Smooth muscle cell (in vitro differentiated cells): ENCODE measurements around the gene RELCH. TPM values are rescaled to one million over a fixed set of nuclear protein-coding genes. Genes with fewer than 3 reads are reported as not detected.

ENCODE experiments used
- DNase-seq: peaks from one replicate; lab custom pipeline; 2025; ENCODE audit not compliant: unreplicated experiment; lab: John Stamatoyannopoulos, UW
- H2AFZ ChIP-seq: fragments of 200-600 bp; sonication (generic); 2 replicates; pipeline ENCODE4 v1.6.0; 2016; ENCODE audit warnings: antibody characterized with exemption, low read depth, mild to moderate bottlenecking
- H3F3A ChIP-seq: fragments of 200-600 bp; sonication (generic); 2 replicates; pipeline ENCODE4 v1.6.0; 2017; ENCODE audit warnings: antibody characterized with exemption, low read depth
- H3K27ac ChIP-seq: fragments of 200-600 bp; sonication (generic); 2 replicates; pipeline ENCODE4 v1.5.1; 2016; ENCODE audit warnings: low read depth, mild to moderate bottlenecking
- H3K27me3 ChIP-seq: fragments of 200-600 bp; sonication (generic); 2 replicates; pipeline ENCODE4 v1.6.1; 2016; ENCODE audit warnings: low read depth, mild to moderate bottlenecking
- H3K36me3 ChIP-seq: fragments of 200-600 bp; sonication (generic); 2 replicates; pipeline ENCODE4 v1.5.1; 2016; ENCODE audit warnings: low read depth
- H3K4me1 ChIP-seq: fragments of 200-600 bp; sonication (generic); 2 replicates; pipeline ENCODE4 v1.5.1; 2016; ENCODE audit warnings: low read depth
- H3K4me2 ChIP-seq: fragments of 200-600 bp; sonication (generic); 2 replicates; pipeline ENCODE4 v1.6.0; 2016; ENCODE audit warnings: mild to moderate bottlenecking
- H3K4me3 ChIP-seq: fragments of 200-600 bp; sonication (generic); 2 replicates; pipeline ENCODE4 v1.5.1; 2016; ENCODE audit warnings: mild to moderate bottlenecking
- H3K79me2 ChIP-seq: fragments of 200-600 bp; sonication (generic); 2 replicates; pipeline ENCODE4 v1.6.0; 2016; ENCODE audit warnings: low read depth, mild to moderate bottlenecking
- H3K9ac ChIP-seq: fragments of 200-600 bp; sonication (generic); 2 replicates; pipeline ENCODE4 v1.6.0; 2016; ENCODE audit warnings: low read depth
- H3K9me3 ChIP-seq: fragments of 200-600 bp; sonication (generic); replicated peaks from 2 replicates; pipeline ENCODE4 v1.5.1; 2016; ENCODE audit warnings: low read depth
- H4K20me1 ChIP-seq: fragments of 200-600 bp; sonication (generic); 2 replicates; pipeline ENCODE4 v1.6.0; 2016; ENCODE audit warnings: low read depth
- WGBS: methylation state at CpG from one replicate; pipeline ENCODE4 v1.1.7; 2016; ENCODE audit warnings: low lambda C conversion rate; 5-methylcytosine and 5-hydroxymethylcytosine counted together
- polyA plus RNA-seq: library from polyadenylated mRNA; unstranded; fragments of >200 nt; fragmentation: Nextera tagmentation; extraction: Ambion mirVana; gene quantifications from 2 replicates; pipeline ENCODE4 v1.2.1, GENCODE V29; 2016
- total RNA-seq: library from RNA; depleted of rRNA; stranded (reverse); fragments of >200 nt; gene quantifications from 2 replicates; pipeline ENCODE4 v1.2.3, GENCODE V29; 2014
- TF ChIP-seq, protein P1 (sequence below): fragments of 200-600 bp; sonication (generic); IDR thresholded peaks from 2 replicates; pipeline ENCODE4 v1.5.1; 2017; ENCODE audit warnings: borderline replicate concordance, mild to moderate bottlenecking, antibody characterized with exemption; ENCODE audit not compliant: insufficient read depth, poor library complexity, severe bottlenecking

RELCH gene
- total and polyA plus RNA-seq, 2 experiments from 2014 or later: 3.6 to 19.2 TPM

GRCh38 chr18:62144338-62144737 lies 42.7 kb upstream of the RELCH start:
- no peaks in the 10 kb centered on the region for H3K4me1 ChIP-seq
- H3K79me2 ChIP-seq: no peaks in the 10 kb centered on the region
- TF ChIP-seq, protein P1, sequence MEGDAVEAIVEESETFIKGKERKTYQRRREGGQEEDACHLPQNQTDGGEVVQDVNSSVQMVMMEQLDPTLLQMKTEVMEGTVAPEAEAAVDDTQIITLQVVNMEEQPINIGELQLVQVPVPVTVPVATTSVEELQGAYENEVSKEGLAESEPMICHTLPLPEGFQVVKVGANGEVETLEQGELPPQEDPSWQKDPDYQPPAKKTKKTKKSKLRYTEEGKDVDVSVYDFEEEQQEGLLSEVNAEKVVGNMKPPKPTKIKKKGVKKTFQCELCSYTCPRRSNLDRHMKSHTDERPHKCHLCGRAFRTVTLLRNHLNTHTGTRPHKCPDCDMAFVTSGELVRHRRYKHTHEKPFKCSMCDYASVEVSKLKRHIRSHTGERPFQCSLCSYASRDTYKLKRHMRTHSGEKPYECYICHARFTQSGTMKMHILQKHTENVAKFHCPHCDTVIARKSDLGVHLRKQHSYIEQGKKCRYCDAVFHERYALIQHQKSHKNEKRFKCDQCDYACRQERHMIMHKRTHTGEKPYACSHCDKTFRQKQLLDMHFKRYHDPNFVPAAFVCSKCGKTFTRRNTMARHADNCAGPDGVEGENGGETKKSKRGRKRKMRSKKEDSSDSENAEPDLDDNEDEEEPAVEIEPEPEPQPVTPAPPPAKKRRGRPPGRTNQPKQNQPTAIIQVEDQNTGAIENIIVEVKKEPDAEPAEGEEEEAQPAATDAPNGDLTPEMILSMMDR: no peak
- H3K27me3 ChIP-seq: no peaks in the 10 kb centered on the region
- no peak overlapping the region for H3K9ac ChIP-seq
- no peaks in the 10 kb centered on the region for H4K20me1 ChIP-seq
- no peak overlapping the region for H3K4me3 ChIP-seq
- no peaks in the 10 kb centered on the region for H3K9me3 ChIP-seq
- no peak overlapping the region for H3K4me2 ChIP-seq
- H3K27ac ChIP-seq: no peak overlapping the region
- H3F3A ChIP-seq: peaks cover 4% of the 10 kb centered on the region
- H2AFZ ChIP-seq: no peak overlapping the region
- DNase-seq: no peak
- H3K36me3 ChIP-seq: no peaks in the 10 kb centered on the region
- WGBS: 91% methylated on average over 2 of the region's 2 CpGs

DNA sequence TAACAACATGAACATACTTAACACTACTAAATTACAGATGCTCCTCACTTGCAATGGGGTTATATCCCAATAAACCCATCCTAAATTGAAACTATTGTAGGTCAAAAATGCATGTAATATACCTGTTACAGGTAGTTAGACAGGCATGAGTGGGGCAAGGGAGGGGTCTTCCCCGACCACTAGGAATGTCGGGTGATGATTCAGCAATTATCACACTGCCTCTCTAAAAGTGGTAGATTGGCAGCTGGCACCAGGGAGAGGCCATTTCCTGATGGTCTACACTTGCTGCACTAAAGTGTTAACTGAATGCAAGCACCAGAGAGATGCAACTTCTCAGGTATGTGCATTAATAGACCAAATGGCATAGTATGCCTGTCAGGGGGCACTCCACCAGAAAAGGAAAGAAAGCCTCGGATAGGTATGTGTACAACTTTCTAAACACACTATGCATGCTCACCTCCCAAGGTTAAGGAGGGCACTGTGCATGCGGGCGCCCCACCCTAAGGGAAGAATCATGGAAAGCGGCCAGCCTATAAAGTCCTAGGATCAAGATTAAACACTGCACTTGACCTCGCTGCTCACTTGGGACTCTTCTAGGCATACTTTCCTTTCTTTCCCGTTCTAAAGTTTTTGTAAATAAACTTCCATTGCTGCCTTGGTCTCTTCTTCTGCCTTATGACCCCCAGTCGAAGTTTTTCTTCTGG lies 35.8 kb upstream of the RELCH start:
- TF ChIP-seq, protein P1: no peak
- Histone ChIP-seq H2AFZ (no peak overlapping the region), H3K27ac (no peak overlapping the region), H3K9me3 (no peaks in the 10 kb centered on the region), H3K4me1 (no peaks in the 10 kb centered on the region), H3K4me3 (no peak overlapping the region), H3K79me2 (no peaks in the 10 kb centered on the region), H4K20me1 (no peaks in the 10 kb centered on the region), H3K27me3 (no peaks in the 10 kb centered on the region), H3K4me2 (no peak overlapping the region), H3F3A (no peaks in the 10 kb centered on the region), H3K36me3 (no peaks in the 10 kb centered on the region), H3K9ac (no peak overlapping the region)
- 94% methylated on average over 9 of the region's 9 CpGs for WGBS
- no peak for DNase-seq

DNA sequence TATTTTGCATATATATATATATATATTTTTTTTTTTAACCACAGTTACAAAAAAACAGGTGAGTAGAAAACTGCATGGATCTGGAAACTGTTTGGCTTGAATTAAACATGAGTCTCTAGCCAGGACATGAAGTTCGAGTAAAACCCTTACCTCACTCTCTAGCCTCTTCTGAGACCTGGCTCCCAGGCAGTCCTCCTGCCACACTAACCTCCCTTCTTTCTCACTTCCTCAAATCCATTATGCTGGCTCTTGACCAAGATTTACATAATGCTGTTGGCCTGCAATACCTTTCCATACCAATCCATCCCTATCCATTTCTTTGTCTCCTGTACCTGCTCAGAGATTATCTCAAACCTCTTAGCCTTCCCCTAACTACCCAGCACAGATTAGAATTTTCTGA lies 34.2 kb upstream of the RELCH start:
- no peaks in the 10 kb centered on the region for H3F3A ChIP-seq
- no peaks in the 10 kb centered on the region for H3K27me3 ChIP-seq
- no peak overlapping the region for H3K9ac ChIP-seq
- no peaks in the 10 kb centered on the region for H3K4me1 ChIP-seq
- 88% methylated on average over 1 of the region's 1 CpG for WGBS
- H3K9me3 ChIP-seq: no peaks in the 10 kb centered on the region
- no peak for DNase-seq
- no peaks in the 10 kb centered on the region for H3K36me3 ChIP-seq
- no peak overlapping the region for H3K4me2 ChIP-seq
- TF ChIP-seq, protein P1: no peak
- H4K20me1 ChIP-seq: no peaks in the 10 kb centered on the region
- H2AFZ ChIP-seq: no peak overlapping the region
- H3K4me3 ChIP-seq: no peak overlapping the region
- H3K79me2 ChIP-seq: no peaks in the 10 kb centered on the region
- H3K27ac ChIP-seq: no peak overlapping the region

- Histone ChIP-seq H3K9ac (no peak overlapping the region), H3K4me3 (no peak overlapping the region), H3K27me3 (no peaks in the 10 kb centered on the region), H3F3A (no peaks in the 10 kb centered on the region), H3K27ac (no peak overlapping the region), H3K4me1 (no peaks in the 10 kb centered on the region), H3K4me2 (no peak overlapping the region), H4K20me1 (no peaks in the 10 kb centered on the region), H3K36me3 (no peaks in the 10 kb centered on the region), H3K79me2 (peaks cover 3% of the 10 kb centered on the region), H2AFZ (no peak overlapping the region), H3K9me3 (no peaks in the 10 kb centered on the region)
- DNase-seq: no peak
- 90% methylated on average over 1 of the region's 1 CpG for WGBS
- TF ChIP-seq, protein P1: no peak
Measured at GRCh38 chr18:62157843-62158242, 29.2 kb upstream of the RELCH start.
